Activated T-cell treated with anti-CD3 and anti-CD28 coated beads, Interleukin-2, amount 50 U/mL, for 48 hours (primary cell): ENCODE data around the gene MANBA.
"Not testable (repeated sequence)": the region's sequence is repeated elsewhere in the genome, so short reads cannot be mapped to it uniquely, and the experiment has no call there.

Experiments used
- DNase-seq, 2 experiments: peaks; one replicate each; pipeline ENCODE4 v3.0.0-alpha.2; 2020

Gene MANBA

GRCh38 chr4:102718833-102719575, 41.8 kb downstream of the MANBA start:
- not testable (repeated sequence) for DNase-seq

DNA sequence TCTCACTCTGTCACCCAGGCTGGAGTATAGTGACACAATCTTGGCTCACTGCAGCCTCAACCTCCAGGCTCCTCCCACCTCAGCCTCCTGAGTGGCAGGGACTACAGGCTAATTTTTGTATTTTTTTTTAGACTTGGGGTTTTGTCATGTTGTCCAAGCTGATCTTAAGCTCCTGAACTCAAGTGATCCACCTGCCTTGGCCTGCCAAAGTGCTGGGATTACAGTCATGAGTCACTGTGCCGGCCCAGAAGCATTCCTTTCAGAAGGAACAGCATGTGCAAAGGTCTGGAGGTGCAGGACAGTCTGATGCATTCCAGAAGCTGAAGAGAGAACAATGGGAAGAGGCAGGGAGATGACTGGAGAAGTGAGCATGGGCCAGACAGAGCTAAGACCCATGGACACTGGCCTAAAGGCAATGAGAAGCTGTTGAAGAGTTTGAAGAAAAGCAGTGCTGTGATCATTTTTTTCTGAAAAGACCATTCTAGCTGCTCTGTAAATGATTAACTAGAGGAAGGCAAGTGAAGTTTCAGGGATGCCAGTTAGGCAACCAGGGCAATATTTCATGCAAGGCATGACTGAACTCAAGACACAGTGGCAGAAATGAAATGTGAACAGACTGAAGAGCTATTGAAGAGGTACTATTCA, 43.2 kb downstream of the MANBA start:
- no peak for DNase-seq

DNA sequence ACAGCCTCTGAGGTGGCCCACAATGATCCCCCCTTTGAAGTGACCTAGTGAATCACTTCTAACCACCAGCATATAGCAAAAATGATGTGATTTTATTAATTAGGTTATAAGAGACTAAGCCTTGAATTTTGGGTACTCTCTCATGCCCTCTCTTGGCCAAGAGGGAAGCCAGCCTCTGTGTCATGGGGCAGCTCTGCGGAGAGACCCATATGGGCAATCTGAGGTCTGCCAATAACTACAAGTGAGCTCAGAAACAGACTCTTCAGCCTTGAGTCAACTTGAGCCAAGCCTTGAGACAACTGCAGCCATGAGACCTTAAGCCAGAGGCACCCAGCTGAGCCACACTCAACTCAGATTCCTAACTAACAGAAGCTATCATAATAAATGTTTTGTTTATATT, 45.7 kb downstream of the MANBA start:
- no peak for DNase-seq

GRCh38 chr4:102713774-102714173, 47.0 kb downstream of the MANBA start:
- DNase-seq, result not testable (repeated sequence)

DNA sequence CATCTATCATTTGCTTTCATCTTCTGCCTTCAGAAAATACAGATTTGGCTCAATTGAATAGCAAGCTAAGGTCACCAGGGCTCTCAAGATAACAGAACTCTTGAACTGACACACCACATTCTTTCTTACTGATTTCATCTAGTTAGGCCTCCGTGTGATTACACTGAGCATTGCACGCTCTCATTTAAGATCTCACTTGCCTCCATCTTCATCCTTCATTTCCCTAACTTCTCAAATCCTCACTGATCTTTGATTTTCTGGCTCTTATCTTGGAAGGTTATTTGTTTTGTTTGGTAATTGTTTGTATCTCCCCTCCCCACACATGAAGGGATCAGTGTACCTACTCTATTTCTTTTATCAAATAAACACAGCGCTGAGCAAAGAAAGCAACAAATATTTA, 47.7 kb downstream of the MANBA start:
- DNase-seq, result no peak

- no peak for DNase-seq
Observed at GRCh38 chr4:102710986-102711385, 49.8 kb downstream of the MANBA start.

DNA sequence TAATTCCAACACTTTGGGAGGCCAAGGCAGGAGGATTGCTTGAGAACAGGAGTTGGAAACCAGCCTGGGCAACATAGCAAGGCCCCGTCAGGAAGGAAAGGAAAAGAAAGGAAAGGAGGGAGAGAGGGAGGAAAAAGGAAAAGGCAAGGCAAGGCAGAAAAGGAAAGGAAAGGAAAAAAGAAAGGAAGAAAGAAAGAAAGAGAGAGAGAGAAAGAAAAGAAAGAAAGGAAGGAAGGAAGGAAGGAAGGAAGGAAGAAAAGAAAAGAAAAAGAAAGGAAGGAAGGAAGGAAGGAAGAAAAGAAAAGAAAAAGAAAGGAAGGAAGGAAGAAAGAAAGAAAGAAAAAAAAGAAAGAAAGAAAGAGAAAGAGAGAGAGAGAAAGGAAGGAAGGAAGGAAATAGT, 51.7 kb downstream of the MANBA start:
- not testable (repeated sequence) for DNase-seq

DNA sequence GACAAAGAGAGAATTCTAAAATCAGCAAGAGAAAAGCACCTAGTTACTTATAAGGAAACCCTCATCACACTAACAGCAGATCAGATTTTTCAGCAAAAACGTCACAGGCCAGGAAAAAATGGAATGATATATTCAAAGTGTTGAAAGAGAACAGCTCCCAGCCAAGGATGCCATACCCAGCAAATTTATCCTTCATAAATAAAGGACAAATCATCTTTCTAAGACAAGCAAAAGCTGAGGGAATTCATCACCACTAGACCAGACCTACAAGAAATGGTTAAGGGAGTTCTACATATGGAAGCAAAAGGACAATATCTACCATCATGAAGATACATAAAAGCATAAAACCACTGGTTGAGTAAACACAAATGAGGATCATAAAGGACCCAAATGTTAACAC, 53.6 kb downstream of the MANBA start:
- no peak for DNase-seq

DNA sequence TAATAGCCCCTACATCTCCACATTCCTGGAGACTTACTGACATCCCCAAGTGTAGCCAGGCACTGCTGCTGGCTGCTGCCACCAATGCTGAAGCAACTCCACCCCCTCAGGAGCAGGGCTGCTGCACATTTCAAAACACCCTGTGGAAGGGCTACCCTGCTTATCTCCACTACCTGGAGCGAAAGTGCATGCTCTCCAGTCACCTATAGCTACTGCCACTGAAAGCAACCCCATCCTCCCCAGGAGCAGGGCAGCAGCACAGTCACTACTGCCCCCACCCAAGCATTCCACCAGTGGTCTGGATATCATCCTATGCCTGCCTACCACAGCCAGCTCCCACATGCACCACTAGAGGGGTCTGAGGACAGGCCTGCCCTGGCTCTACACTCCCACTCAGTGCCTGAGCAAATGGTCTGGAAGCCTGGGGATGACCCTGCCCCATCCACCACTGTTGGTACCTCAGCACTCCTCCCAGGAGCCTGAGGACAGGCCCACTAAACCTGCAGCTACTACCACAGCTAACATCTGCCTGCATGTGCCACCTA, 55.3 kb downstream of the MANBA start:
- no peak for DNase-seq

GRCh38 chr4:102696758-102697157, 64.0 kb downstream of the MANBA start:
- no peak for DNase-seq

DNA sequence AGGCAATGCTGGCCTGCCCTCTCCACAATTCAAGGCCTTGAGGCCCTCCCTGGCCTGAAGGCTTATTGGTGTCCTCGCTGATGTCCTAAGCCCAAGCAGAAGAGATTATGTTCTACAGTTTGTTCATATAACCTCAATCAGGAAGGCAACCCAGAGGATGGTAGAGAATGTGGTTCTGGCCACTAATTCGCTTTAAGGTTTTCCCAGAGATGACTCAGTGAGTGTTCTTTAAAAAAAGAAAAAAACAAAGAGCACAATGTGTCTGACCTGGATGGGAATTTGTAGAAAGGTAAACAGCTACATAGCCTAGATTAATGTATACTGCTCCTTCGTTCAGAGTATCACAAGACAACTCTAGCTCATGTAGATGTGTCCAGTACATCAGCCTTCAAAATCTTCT, 66.0 kb downstream of the MANBA start:
- DNase-seq, result no peak

DNA sequence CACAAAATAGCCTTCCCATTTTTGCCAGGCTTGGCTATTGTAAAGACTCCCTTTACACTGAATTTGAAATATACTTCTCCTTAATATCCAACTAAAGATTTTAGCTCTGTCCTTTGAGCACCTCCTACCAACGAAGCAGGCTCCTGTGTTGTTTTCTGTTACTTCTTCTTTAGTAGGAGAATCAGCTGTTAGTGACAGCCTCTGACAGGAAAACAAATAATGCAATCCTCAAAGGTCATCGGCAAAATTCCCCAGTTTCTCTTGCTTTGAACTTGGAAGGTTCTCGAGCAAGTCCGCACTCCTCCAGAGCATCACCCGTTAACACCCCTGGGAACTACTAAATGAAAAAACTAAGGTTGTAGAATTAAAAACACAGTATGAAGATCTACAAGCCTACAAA, 66.9 kb downstream of the MANBA start:
- DNase-seq, result no peak

GRCh38 chr4:102693262-102693850, 67.4 kb downstream of the MANBA start:
- no peak for DNase-seq

- DNase-seq, result no peak
Observed at GRCh38 chr4:102692474-102692873, 68.3 kb downstream of the MANBA start.

- DNase-seq, result no peak
Observed at GRCh38 chr4:102687982-102688433, 72.8 kb downstream of the MANBA start.

DNA sequence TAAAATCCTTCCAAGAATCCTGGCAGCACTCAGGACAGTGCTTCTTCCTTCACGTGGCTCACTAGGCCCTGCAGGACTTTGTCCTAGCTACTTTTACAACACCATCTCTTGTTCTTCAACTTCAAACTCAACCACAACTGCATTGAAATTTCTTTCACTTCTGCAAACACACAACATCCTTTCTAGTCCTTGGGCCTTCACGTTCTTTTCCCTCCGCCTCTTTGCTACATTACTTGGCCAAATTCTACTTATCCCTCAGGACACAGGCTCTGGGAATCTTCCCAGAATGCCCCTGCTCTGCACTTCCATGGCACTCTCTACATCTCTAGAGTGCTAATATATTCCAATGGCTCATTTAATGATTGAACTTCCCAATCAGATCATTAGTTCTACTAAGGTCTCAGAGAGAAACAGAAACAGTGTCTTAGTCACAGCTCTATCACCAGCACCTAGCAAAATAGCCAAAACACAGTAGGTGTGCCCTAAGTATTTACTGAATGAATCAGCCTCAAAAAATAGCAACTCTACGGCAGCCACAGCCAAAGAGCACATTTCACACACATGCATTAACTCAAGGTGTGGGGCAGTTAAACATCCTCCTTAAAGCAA, 73.3 kb downstream of the MANBA start:
- DNase-seq, result no peak

GRCh38 chr4:102685768-102686167, 75.0 kb downstream of the MANBA start:
- DNase-seq, result no peak

DNA sequence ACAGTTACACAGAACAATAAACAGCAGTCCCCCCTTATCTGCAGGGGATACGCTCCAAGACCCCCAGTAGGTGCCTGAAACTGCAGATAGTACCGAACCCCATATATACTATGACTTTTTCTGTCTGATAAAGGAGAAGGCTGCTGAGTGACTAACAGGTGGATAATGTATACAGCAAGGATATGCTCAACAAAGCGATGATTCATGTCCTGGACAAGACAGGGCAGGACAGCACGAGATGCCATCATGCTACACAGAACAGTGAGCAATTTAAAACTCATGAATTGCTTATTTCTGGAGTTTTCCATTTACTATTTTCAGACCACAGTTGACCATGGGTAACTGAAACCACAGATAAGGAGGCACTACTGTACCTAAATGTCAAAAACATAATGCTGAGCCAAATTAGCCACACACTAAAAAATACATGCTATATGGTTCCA, 76.1 kb downstream of the MANBA start:
- no peak for DNase-seq

DNA sequence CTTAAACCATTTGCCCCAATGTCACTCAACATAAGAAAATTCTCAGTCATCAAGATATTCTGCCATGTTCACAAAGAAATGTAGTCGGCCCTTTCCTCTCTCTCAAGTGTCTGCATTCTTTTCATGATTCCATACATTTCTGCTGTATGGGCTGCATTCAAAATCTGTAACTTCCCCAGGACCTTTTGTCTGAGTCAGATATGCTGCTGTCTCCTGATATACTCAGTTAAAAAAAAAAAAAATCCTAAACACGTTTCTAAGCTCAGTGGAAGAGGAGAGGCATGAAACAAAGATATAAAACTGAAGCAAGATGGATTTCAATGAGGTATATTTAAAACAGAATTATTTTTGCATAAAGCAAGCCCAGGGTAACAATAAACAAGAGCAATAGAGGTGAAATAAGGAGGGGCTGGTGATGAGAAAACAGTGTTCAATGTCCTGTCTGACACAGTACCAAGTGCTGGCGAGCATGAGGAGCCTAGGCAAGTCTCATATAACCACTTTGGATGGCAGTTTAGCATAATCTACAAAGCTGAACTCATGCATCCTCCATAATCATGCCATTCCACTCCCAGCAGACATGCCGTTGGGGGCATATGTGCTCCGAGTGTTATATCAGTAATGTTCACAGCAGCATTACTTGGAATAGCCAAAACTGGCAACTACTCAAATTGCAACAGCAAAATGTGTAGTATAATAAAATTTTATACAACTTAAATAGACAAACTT, 76.7 kb downstream of the MANBA start:
- DNase-seq, result no peak

- DNase-seq, result no peak
Observed at GRCh38 chr4:102678695-102679335, 82.0 kb downstream of the MANBA start.

GRCh38 chr4:102678107-102678506, 82.7 kb downstream of the MANBA start:
- no peak for DNase-seq

DNA sequence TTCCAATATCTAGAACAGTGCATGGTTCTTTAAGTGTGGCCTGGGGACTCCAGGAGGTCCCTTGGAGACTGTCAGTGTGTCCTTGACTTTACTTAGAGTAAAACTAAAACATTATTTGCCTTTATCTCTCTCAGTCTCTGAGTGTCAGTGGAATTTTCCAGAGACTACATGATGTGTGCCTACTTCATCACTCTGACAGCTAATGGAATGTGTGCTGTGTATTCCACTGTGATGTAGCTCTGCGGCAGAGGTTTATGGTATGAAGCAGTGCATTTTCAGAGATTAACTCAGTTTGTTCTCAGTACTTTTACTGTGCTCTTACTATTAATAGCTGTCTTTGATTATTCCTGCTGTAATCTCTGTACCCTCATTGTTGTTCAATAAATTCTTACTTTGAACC, 85.6 kb downstream of the MANBA start:
- DNase-seq, result no peak
